Measurements from ENCODE around the gene GLRX3.
A peak's percentile ranks its signal among the peaks of the same experiment; 100 is the strongest.

GLRX3 gene

DNA sequence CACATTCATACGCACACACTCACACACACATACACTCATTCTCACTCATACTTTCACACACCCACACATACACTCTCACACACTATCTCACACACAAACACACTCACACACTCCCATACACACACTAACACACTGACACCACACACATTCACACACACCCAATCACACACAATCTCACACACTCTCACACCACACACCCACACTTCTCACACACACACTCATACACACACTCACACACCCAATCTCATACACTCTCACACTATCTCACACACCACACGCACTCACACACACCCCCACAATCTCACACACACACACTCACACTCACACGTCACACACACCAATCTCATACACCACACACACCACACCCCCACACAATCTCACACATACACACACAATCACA, 71.0 kb downstream of the GLRX3 start:
- DNase-seq (ENCODE audit: low spot score in 2 of 2) (no peak), ATAC-seq (replicated peaks; ENCODE audit: extremely low read depth, poor library complexity, severe bottlenecking) (no peak)
- H3K9me3 Mint-ChIP-seq, result no peaks in the 10 kb centered on the region
- H3K4me1 Mint-ChIP-seq, result no peaks in the 10 kb centered on the region
- H3K27ac Mint-ChIP-seq (ENCODE audit: low read depth), result no peak overlapping the region
- H3K4me3 Mint-ChIP-seq, result no peak overlapping the region
- no peaks in the 10 kb centered on the region for H3K27me3 Mint-ChIP-seq
- no peaks in the 10 kb centered on the region for H3K36me3 Mint-ChIP-seq (ENCODE audit: insufficient read depth)

GRCh38 chr10:130208807-130209206, 72.6 kb downstream of the GLRX3 start:
- H3K4me3 Mint-ChIP-seq, result no peak overlapping the region
- H3K27me3 Mint-ChIP-seq, result no peaks in the 10 kb centered on the region
- H3K9me3 Mint-ChIP-seq, result no peaks in the 10 kb centered on the region
- no peaks in the 10 kb centered on the region for H3K4me1 Mint-ChIP-seq
- H3K27ac Mint-ChIP-seq (ENCODE audit: low read depth), result no peak overlapping the region
- no peaks in the 10 kb centered on the region for H3K36me3 Mint-ChIP-seq (ENCODE audit: insufficient read depth)
- ATAC-seq (replicated peaks; ENCODE audit: extremely low read depth, poor library complexity, severe bottlenecking) (no peak), DNase-seq (ENCODE audit: low spot score in 2 of 2) (no peak)

- DNase-seq (ENCODE audit: low spot score in 2 of 2) (no peak), ATAC-seq (replicated peaks; ENCODE audit: extremely low read depth, poor library complexity, severe bottlenecking) (no peak)
- Mint-ChIP-seq H3K36me3 (ENCODE audit: insufficient read depth) (peaks cover 2% of the 10 kb centered on the region), H3K27ac (ENCODE audit: low read depth) (no peak overlapping the region), H3K9me3 (no peaks in the 10 kb centered on the region), H3K4me1 (no peaks in the 10 kb centered on the region), H3K4me3 (no peak overlapping the region), H3K27me3 (no peaks in the 10 kb centered on the region)
Measured at GRCh38 chr10:130212746-130213145, 76.6 kb downstream of the GLRX3 start.

DNA sequence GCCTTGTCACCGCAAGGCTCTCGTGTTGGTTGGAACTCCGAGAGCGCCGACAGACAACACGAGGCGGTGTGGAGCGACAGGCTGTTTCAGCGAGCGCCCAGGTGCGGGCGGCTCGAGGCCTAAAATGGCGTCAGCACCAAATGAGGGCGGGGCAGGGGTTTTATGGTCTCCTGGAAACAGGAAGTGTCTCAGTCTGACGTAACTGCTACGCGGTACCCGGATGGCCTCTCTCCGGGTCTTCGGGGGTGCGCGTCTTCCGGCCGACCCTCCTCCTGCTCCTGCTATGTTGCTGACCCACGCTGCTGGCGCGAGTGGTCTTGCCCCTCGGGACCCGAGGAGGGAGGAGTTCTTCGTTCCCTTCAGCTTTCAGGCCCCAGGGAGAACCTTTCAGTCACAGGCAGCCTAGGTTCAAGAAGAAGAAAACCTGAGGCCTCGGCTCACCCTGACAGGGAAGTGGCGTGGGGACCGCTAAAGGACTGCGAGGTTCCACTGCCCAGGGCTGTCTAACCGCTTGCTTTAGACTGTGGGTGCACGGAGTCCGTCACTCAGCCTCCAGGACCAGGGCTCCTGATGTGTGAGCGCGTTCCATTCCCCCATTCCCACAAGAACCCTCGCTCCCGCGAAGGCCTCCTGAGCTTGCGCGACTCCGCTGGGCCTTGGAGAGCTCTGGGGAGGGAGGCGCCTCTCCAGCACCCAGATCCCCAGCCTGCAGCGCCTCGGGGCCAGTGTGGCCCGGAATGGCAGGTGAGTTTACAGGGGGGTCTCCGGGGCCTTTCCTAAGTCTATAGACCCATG, 77.3 kb downstream of the GLRX3 start:
- Mint-ChIP-seq H3K4me1 (no peaks in the 10 kb centered on the region), H3K36me3 (ENCODE audit: insufficient read depth) (peaks cover 2% of the 10 kb centered on the region), H3K9me3 (no peaks in the 10 kb centered on the region), H3K27me3 (no peaks in the 10 kb centered on the region), H3K4me3 (no peak overlapping the region), H3K27ac (ENCODE audit: low read depth) (no peak overlapping the region)
- DNase-seq (ENCODE audit: low spot score in 2 of 2) (no peak), ATAC-seq (replicated peaks; ENCODE audit: extremely low read depth, poor library complexity, severe bottlenecking) (no peak)

DNA sequence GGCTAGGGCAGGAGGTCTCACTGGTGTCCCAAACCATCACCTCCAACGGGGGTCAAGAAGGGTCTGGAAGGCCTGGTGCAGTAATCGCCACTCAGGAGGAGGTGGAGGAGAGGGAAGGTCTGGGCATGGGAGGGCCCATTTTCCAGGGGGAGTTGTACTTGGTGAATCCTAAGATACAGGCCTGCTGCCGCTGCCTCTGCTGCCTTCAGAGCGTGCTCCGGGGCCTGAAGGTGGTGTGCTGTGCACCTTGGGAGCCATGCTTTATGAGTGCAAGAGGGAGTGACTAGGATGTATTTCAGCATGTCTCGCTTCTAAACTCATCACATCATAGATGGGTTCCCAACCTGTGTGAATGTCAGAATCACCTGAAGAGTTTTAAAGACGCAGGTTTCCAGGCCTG, 78.2 kb downstream of the GLRX3 start:
- DNase-seq (ENCODE audit: low spot score in 2 of 2) (no peak), ATAC-seq (replicated peaks; ENCODE audit: extremely low read depth, poor library complexity, severe bottlenecking) (no peak)
- Mint-ChIP-seq H3K36me3 (ENCODE audit: insufficient read depth) (peaks cover 2% of the 10 kb centered on the region), H3K27me3 (no peaks in the 10 kb centered on the region), H3K4me3 (no peak overlapping the region), H3K9me3 (no peaks in the 10 kb centered on the region), H3K4me1 (no peaks in the 10 kb centered on the region), H3K27ac (ENCODE audit: low read depth) (no peak overlapping the region)

GRCh38 chr10:130215151-130215930, 79.2 kb downstream of the GLRX3 start:
- H3K27me3 Mint-ChIP-seq, result no peaks in the 10 kb centered on the region
- ATAC-seq (replicated peaks; ENCODE audit: extremely low read depth, poor library complexity, severe bottlenecking) (no peak), DNase-seq (ENCODE audit: low spot score in 2 of 2) (no peak)
- no peaks in the 10 kb centered on the region for H3K9me3 Mint-ChIP-seq
- no peak overlapping the region for H3K4me3 Mint-ChIP-seq
- H3K36me3 Mint-ChIP-seq (ENCODE audit: insufficient read depth), result peaks cover 2% of the 10 kb centered on the region
- no peak overlapping the region for H3K27ac Mint-ChIP-seq (ENCODE audit: low read depth)
- H3K4me1 Mint-ChIP-seq, result no peaks in the 10 kb centered on the region

- no peak for ATAC-seq (replicated peaks; ENCODE audit: extremely low read depth, poor library complexity, severe bottlenecking)
- no peaks in the 10 kb centered on the region for H3K9me3 Mint-ChIP-seq
- H3K36me3 Mint-ChIP-seq (ENCODE audit: insufficient read depth), result peaks cover 2% of the 10 kb centered on the region
Measured at GRCh38 chr10:130215931-130216231, 79.7 kb downstream of the GLRX3 start.

DNA sequence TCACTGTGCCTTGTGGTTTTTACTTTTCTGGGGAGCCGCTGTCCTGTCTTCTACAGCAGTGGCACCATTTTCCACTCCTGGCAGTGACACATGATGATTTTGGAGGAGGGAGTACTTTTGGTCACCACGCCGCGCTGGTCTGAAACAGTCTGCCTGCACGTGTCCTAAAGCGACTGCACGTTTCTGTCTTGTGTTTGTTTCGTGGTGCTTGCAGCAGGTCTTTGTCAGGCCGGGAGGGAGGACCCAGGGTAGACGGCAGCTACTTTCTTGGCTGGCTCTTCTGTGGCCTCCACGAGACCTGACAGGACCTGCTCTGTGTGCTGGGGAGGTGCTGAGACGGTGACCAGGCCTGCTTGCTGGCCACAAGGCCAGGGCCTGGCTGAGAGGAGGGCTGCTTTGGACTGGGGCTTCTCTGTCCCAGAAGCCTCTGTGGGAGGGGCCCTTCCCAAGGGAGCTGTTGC, 82.0 kb downstream of the GLRX3 start:
- H3K36me3 Mint-ChIP-seq (ENCODE audit: insufficient read depth), result peaks cover 2% of the 10 kb centered on the region
- no peak overlapping the region for H3K4me3 Mint-ChIP-seq
- DNase-seq (ENCODE audit: low spot score in 2 of 2) (no peak), ATAC-seq (replicated peaks; ENCODE audit: extremely low read depth, poor library complexity, severe bottlenecking) (no peak)
- H3K27me3 Mint-ChIP-seq, result no peaks in the 10 kb centered on the region
- no peaks in the 10 kb centered on the region for H3K4me1 Mint-ChIP-seq
- H3K27ac Mint-ChIP-seq (ENCODE audit: low read depth), result no peak overlapping the region
- no peaks in the 10 kb centered on the region for H3K9me3 Mint-ChIP-seq

More at GRCh38 chr10:130215931-130216231, 79.7 kb downstream of the GLRX3 start:
- Mint-ChIP-seq H3K4me3 (no peak overlapping the region), H3K27ac (ENCODE audit: low read depth) (no peak overlapping the region), H3K4me1 (no peaks in the 10 kb centered on the region), H3K27me3 (no peaks in the 10 kb centered on the region)
- DNase-seq (ENCODE audit: low spot score in 2 of 2), result no peak

DNA sequence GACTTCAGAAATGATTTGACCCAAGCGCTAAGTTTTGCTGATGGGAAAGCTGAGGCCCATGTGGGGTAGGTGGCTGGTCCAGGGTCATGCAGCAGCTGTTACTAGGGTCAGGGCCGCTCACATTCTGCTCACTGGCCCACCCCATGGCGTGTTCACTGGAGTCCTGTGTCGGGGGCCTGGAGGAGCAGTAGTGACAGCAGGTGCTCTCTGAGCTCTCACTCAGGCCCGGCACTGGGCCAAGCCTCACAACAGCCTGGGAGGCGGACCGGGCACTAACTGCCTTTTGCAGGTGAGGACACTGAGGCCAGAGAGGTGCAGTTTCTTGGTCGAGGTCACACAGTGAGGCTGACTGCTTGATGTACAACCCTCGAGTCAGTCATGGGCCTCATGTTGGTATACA, 82.7 kb downstream of the GLRX3 start:
- no peak overlapping the region for H3K27ac Mint-ChIP-seq (ENCODE audit: low read depth)
- H3K36me3 Mint-ChIP-seq (ENCODE audit: insufficient read depth), result peaks cover 2% of the 10 kb centered on the region
- no peaks in the 10 kb centered on the region for H3K4me1 Mint-ChIP-seq
- no peak for DNase-seq (ENCODE audit: low spot score in 2 of 2)
- H3K4me3 Mint-ChIP-seq, result no peak overlapping the region
- no peaks in the 10 kb centered on the region for H3K9me3 Mint-ChIP-seq
- no peak for ATAC-seq (replicated peaks; ENCODE audit: extremely low read depth, poor library complexity, severe bottlenecking)
- H3K27me3 Mint-ChIP-seq, result no peaks in the 10 kb centered on the region

DNA sequence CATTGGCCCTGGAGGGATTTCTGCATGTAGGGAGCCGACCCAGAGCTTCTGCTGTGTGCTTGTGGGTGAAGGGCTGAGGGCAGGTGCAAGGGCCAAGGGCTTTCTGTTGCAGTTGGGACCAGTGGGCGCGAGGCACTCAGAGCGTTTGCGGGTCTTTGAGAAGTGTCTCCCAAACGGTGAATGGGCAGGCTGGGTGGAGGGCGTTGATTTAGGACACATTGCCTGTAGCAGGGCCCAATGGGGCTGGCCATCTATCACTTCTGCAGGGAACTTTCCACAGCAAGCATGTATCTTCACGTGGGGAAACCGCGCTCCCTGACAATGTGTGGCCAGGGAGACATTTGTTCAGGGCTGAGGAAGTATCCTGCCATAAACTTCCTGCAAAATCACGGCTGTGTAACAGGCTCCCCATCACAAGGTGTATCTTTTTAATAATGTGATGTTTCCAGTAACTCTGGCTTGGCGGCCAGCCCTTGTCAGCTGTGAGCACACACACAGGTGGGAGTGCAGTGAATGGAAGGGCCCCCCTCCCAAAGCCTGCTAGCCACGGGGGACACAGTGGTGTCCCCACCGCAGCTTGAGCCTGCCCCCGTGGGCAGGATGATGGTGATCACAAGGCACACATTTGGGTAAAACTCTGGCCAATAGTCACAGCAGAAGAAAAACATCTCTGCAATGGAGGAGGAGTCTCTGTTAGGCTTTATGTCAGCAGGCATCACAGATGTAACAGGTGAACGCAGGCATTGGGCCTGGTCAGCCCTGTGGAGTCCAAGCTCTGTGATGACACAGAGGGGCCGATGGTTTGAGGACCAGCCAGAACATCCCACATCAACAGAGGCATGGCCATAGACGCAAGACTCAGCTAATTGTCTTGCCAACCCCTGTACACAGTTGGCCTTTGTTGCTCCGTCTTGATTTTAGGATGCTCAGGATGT, 84.3 kb downstream of the GLRX3 start:
- no peak for DNase-seq (ENCODE audit: low spot score in 2 of 2)
- Mint-ChIP-seq H3K9me3 (no peaks in the 10 kb centered on the region), H3K27ac (ENCODE audit: low read depth) (no peak overlapping the region), H3K36me3 (ENCODE audit: insufficient read depth) (peaks cover 2% of the 10 kb centered on the region), H3K4me3 (no peak overlapping the region), H3K27me3 (no peaks in the 10 kb centered on the region), H3K4me1 (no peaks in the 10 kb centered on the region)
- ATAC-seq (replicated peaks; ENCODE audit: extremely low read depth, poor library complexity, severe bottlenecking), result no peak

DNA sequence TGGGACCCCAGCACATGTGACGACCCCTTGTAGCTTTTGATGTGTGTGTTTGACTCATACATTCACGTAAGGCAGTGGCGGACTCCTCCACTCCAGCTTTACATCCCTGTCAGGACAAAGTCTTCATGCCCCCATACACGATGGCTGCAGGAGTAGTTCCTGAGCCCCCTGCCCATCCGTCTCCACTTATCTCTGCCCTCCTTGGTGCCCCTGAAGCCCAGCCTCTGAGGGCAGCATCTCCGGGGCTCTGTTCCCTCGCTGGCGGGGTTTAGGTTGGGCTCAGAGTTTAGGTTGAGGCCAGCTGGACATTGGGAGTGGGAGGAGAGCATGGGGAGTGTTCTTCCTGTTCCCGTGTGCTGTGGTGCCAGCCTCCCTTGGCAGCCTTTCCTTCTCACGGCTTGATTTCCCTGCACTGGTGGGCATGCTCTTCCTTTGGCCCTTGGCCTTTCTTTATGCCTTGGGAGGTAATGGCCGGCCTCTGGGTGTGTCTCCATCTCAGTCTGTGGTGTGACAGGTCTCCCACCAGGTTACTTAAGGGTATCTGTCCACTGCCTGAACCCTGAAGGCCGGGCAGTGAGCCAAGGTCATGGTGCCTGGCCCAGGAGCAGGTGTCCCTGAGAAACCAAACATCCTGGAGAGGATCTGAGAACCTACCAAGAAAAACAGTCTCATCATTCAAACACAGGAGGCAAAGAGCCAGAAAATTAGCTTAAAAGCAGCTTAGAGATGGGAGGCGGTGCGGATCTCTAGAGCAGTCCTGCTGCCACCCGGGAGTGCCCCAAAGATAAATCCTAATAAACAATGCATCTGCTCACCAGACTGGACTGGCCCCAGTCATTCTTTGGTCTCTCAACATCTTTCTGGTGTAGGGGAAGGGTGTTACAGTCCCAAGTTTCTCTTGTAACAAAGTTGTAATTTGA, 85.5 kb downstream of the GLRX3 start:
- ATAC-seq (replicated peaks; ENCODE audit: extremely low read depth, poor library complexity, severe bottlenecking), result no peak

GRCh38 chr10:130222381-130222780, 86.2 kb downstream of the GLRX3 start:
- H3K36me3 Mint-ChIP-seq (ENCODE audit: insufficient read depth), result no peaks in the 10 kb centered on the region
- DNase-seq (ENCODE audit: low spot score in 2 of 2), result no peak
- no peak for ATAC-seq (replicated peaks; ENCODE audit: extremely low read depth, poor library complexity, severe bottlenecking)

More for the DNA sequence above, 85.5 kb downstream of the GLRX3 start:
- Mint-ChIP-seq H3K27me3 (no peaks in the 10 kb centered on the region), H3K4me1 (no peaks in the 10 kb centered on the region), H3K36me3 (ENCODE audit: insufficient read depth) (no peaks in the 10 kb centered on the region), H3K27ac (ENCODE audit: low read depth) (peak overlapping the region; percentile 55), H3K4me3 (no peak overlapping the region), H3K9me3 (no peaks in the 10 kb centered on the region)
- no peak for DNase-seq (ENCODE audit: low spot score in 2 of 2)

More at GRCh38 chr10:130222381-130222780, 86.2 kb downstream of the GLRX3 start:
- Mint-ChIP-seq H3K27me3 (no peaks in the 10 kb centered on the region), H3K9me3 (peaks cover 2% of the 10 kb centered on the region), H3K27ac (ENCODE audit: low read depth) (no peak overlapping the region), H3K4me1 (no peaks in the 10 kb centered on the region), H3K4me3 (no peak overlapping the region)

All from central memory CD8-positive, alpha-beta T cell (primary cell).